ENCODE data around the gene DOCK9.

DNA sequence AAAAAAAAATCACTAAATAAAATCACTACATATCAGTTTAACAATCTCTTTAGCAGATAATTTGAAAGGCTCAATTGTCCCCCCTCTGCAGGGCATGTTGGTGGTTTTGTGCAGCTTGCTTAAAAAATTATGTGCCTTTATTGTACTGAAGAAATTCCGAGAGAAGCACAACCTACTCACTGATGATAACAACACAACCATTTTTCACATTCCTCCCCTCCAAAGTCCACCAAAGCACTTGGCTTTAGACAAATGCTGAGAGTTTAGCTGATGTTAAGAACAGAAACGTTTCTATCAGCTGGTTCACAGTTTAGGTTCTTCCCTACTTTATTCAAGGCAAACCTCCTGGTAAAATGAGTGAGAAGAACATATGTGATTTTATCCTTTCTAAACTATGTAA lies 923 bp downstream of the DOCK9 start:
- TF ChIP-seq, protein P1, sequence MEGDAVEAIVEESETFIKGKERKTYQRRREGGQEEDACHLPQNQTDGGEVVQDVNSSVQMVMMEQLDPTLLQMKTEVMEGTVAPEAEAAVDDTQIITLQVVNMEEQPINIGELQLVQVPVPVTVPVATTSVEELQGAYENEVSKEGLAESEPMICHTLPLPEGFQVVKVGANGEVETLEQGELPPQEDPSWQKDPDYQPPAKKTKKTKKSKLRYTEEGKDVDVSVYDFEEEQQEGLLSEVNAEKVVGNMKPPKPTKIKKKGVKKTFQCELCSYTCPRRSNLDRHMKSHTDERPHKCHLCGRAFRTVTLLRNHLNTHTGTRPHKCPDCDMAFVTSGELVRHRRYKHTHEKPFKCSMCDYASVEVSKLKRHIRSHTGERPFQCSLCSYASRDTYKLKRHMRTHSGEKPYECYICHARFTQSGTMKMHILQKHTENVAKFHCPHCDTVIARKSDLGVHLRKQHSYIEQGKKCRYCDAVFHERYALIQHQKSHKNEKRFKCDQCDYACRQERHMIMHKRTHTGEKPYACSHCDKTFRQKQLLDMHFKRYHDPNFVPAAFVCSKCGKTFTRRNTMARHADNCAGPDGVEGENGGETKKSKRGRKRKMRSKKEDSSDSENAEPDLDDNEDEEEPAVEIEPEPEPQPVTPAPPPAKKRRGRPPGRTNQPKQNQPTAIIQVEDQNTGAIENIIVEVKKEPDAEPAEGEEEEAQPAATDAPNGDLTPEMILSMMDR (IDR thresholded peaks at IDR 0.05) = no peak
- TF ChIP-seq POLR2AphosphoS5 (IDR thresholded peaks at IDR 0.05; ENCODE audit: insufficient read depth in 1 of 2, low read depth in 1 of 2) = no peak
